PC-9 (cell line): ENCODE data around the gene OR51T1.

Experiments
- EZH2 ChIP-seq: fragments of 200-600 bp; sonication (generic); IDR thresholded peaks from 2 replicates; pipeline ENCODE4 v1.8.0; 2017; ENCODE audit warnings: antibody characterized with exemption, low read depth
- TF ChIP-seq, protein P1 (sequence below): fragments of 200-600 bp; sonication (generic); conservative IDR thresholded peaks from 2 replicates; pipeline ENCODE4 v1.6.1; 2017; ENCODE audit warnings: mixed run types, antibody characterized with exemption, mild to moderate bottlenecking, moderate library complexity

- no peak for TF ChIP-seq EZH2
- TF ChIP-seq, protein P1, sequence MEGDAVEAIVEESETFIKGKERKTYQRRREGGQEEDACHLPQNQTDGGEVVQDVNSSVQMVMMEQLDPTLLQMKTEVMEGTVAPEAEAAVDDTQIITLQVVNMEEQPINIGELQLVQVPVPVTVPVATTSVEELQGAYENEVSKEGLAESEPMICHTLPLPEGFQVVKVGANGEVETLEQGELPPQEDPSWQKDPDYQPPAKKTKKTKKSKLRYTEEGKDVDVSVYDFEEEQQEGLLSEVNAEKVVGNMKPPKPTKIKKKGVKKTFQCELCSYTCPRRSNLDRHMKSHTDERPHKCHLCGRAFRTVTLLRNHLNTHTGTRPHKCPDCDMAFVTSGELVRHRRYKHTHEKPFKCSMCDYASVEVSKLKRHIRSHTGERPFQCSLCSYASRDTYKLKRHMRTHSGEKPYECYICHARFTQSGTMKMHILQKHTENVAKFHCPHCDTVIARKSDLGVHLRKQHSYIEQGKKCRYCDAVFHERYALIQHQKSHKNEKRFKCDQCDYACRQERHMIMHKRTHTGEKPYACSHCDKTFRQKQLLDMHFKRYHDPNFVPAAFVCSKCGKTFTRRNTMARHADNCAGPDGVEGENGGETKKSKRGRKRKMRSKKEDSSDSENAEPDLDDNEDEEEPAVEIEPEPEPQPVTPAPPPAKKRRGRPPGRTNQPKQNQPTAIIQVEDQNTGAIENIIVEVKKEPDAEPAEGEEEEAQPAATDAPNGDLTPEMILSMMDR: no peak
These were observed 21.8 kb downstream of the OR51T1 start, which contains the start of gene OR51A7 for GRCh38 chr11:4903484-4903883.
